HG02571 (cell line): ENCODE measurements around the gene APOLD1.
"Not testable (repeated sequence)": the region's sequence is repeated elsewhere in the genome, so short reads cannot be mapped to it uniquely, and the experiment has no call there.

Source experiments
- ATAC-seq: cut with Tn5 transposase; IDR thresholded peaks from one replicate; pipeline ENCODE4 v1.9.1; 2021; ENCODE audit warnings: mild to moderate bottlenecking, moderate library complexity; ENCODE audit not compliant: unreplicated experiment

APOLD1 gene

DNA sequence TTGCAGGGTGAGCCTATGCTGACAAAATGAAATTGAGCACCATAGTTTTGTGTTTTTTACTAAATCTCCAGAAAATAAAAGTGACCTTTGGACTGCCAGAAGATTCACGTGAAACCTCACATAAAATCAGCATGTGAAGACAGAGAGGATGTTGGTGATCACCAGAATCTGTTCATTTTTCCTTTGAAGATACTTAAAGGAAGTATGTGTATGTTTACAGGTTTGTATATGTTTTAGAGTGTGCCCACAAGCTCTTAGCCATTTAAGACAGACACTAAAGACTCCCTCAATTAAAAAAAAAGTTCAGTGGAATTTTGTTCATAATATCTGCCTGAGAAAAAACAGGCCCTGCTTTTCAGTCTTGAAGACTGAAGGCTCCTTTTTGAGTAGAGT is 53.5 kb downstream of the APOLD1 start:
- no peak for ATAC-seq

DNA sequence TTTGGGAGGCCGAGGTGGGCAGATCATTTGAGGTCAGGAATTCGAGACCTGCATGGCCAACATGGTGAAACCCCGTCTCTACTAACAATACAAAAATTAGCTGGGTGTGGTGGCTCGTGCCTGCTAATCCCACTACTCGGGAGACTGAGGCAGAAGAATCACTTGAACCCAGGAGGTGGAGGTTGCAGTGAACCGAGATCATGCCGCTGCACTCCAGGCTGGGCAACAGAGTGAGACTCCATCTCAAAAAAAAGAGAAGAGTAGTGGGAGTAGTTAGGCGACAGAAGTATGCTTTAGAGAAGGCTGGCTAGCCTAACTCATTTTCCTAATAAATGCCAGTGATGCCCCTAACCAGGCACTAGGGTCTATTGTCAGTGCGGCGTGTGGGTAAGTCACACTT is 54.0 kb downstream of the APOLD1 start:
- not testable (repeated sequence) for ATAC-seq

GRCh38 chr12:12839873-12840579 is 54.6 kb downstream of the APOLD1 start:
- no peak for ATAC-seq

- ATAC-seq, result no peak
Observed at GRCh38 chr12:12840580-12840899, 55.1 kb downstream of the APOLD1 start.
